Measurements from ENCODE around the gene SEC24B.
"Not testable (repeated sequence)": the region's sequence is repeated elsewhere in the genome, so short reads cannot be mapped to it uniquely, and the experiment has no call there.

The SEC24B gene

DNA sequence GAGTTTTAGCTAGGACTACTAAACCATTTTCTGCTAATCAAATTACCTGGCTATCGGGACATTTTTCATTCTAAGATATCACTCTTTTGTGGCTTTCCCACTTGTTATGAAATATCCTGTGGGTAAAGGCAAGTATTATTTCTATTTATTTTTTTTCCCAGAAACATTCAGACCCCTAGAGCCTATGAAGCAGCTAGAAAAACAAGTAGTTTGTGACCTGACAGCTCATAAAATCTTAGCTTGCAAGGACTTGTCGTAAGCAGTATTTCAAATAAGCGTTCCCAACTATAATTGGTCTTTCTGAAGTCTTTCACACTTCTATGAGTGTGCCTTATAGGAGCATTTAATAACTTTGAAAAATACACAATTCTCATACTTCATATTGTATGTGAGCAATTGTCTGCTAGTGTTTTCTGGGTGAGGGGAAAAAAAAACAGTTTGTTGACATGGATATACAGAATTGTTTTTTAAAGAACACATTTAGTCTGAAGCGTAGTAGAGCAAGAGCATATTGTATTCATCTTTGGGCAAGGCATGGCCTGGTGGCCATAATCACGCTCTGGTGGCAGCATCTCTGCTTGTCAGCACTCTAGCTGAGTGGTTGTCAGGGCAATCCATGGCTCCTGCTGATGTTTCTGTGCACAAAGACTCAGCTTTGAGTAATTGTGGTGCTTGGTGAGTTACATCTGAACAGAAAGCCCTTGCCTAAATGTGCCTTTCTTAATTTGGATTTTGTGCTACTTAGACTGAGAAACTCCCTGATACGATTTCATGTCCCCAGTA, 129.0 kb downstream of the SEC24B start:
- Histone ChIP-seq H3K27ac (ENCODE audit: low read depth in 2 of 2, low read length in 2 of 2) (no peak overlapping the region), H3K27me3 (ENCODE audit: control insufficient read depth in 2 of 2, insufficient read depth in 2 of 2, low read length in 2 of 2) (no peaks in the 10 kb centered on the region), H3K4me1 (ENCODE audit: control insufficient read depth in 2 of 2, insufficient read depth in 2 of 2, low read length in 2 of 2) (peaks cover 8 to 9% of the 10 kb centered on the region in 2 donors), H3K9me3 (ENCODE audit: control insufficient read depth in 2 of 2, low read length in 2 of 2) (no peaks in the 10 kb centered on the region), H3K4me3 (ENCODE audit: low read length in 2 of 2) (no peak overlapping the region), H3K36me3 (ENCODE audit: control insufficient read depth in 2 of 2, insufficient read depth in 2 of 2, low read length in 2 of 2) (no peaks in the 10 kb centered on the region), H3K9ac (ENCODE audit: low read depth in 1 of 2, low read length in 2 of 2) (no peak overlapping the region)

DNA sequence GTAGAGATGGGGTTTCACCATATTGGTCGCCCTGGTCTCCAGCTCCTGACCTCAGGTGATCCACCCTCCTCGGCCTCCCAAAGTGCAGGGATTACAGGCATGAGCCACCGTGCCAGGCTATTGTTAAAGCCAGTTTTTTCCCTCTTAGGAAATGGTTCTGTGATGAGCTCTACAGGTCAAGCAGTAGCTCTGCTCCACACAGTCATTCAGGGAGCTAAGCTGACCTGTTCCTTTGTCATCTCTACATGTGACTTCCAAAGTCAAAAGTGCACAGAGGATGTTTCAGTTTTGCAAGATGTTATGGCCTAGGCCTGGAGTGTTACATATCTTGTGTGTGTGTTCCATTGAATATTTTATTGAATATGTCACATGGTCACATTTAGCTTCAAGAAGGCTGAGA, 137.9 kb downstream of the SEC24B start:
- H3K4me3 ChIP-seq (ENCODE audit: low read length in 2 of 2): no peak overlapping the region
- H3K36me3 ChIP-seq (ENCODE audit: control insufficient read depth in 2 of 2, insufficient read depth in 2 of 2, low read length in 2 of 2): no peaks in the 10 kb centered on the region
- H3K27ac ChIP-seq (ENCODE audit: low read depth in 2 of 2, low read length in 2 of 2): no peak overlapping the region
- no peaks in the 10 kb centered on the region for H3K4me1 ChIP-seq (ENCODE audit: control insufficient read depth in 2 of 2, insufficient read depth in 2 of 2, low read length in 2 of 2)
- no peaks in the 10 kb centered on the region for H3K9me3 ChIP-seq (ENCODE audit: control insufficient read depth in 2 of 2, low read length in 2 of 2)
- H3K27me3 ChIP-seq (ENCODE audit: control insufficient read depth in 2 of 2, insufficient read depth in 2 of 2, low read length in 2 of 2): no peaks in the 10 kb centered on the region
- no peak overlapping the region for H3K9ac ChIP-seq (ENCODE audit: low read depth in 1 of 2, low read length in 2 of 2)

DNA sequence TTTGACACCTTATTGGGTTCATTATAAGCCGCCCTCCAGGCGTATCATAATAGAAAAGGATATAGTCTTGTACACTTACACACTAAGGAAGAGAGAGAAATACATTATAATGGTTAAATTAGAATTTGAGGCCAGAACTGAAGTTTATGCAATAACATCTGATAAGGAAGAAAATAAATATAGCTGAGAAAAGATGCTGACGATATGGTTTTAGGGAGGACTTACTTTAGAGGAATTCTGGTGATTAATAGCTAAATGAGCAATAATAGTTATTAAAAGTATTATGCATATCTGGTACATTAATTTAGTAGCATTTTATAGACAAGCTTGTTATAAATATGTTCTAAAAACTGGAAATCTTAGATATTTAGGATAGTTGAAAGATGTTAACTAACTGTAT, 138.5 kb downstream of the SEC24B start:
- Histone ChIP-seq H3K4me1 (ENCODE audit: control insufficient read depth in 2 of 2, insufficient read depth in 2 of 2, low read length in 2 of 2) (no peaks in the 10 kb centered on the region), H3K4me3 (ENCODE audit: low read length in 2 of 2) (no peak overlapping the region)

DNA sequence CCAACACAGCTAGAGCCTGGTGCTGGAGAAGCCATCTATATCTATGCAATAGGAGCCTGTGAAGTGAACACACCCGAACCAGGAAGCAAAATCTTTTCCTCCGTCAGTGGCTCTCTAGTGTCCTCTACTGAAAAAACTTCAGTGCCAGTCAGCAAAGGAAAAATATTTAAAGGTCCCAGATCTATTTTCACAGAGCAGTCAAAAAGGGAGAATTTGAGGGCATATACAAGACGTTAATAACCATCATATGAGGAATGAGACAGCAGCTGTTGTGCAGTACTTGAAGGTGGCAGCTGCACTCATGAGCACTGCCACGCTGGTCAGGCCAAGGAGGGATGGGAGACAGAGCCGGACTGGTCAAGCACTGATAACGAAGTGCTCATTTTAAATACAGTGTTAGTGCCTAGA, 140.8 kb downstream of the SEC24B start:
- Histone ChIP-seq H3K36me3 (ENCODE audit: control insufficient read depth in 2 of 2, insufficient read depth in 2 of 2, low read length in 2 of 2) (no peaks in the 10 kb centered on the region), H3K4me1 (ENCODE audit: control insufficient read depth in 2 of 2, insufficient read depth in 2 of 2, low read length in 2 of 2) (no peaks in the 10 kb centered on the region), H3K27me3 (ENCODE audit: control insufficient read depth in 2 of 2, insufficient read depth in 2 of 2, low read length in 2 of 2) (no peaks in the 10 kb centered on the region), H3K4me3 (ENCODE audit: low read length in 2 of 2) (no peak overlapping the region), H3K9me3 (ENCODE audit: control insufficient read depth in 2 of 2, low read length in 2 of 2) (no peaks in the 10 kb centered on the region), H3K27ac (ENCODE audit: low read depth in 2 of 2, low read length in 2 of 2) (no peak overlapping the region), H3K9ac (ENCODE audit: low read depth in 1 of 2, low read length in 2 of 2) (no peak overlapping the region)

More for the DNA sequence above, 138.5 kb downstream of the SEC24B start:
- H3K27me3 ChIP-seq (ENCODE audit: control insufficient read depth in 2 of 2, insufficient read depth in 2 of 2, low read length in 2 of 2): no peaks in the 10 kb centered on the region
- H3K9me3 ChIP-seq (ENCODE audit: control insufficient read depth in 2 of 2, low read length in 2 of 2): no peaks in the 10 kb centered on the region
- H3K9ac ChIP-seq (ENCODE audit: low read depth in 1 of 2, low read length in 2 of 2): no peak overlapping the region
- no peaks in the 10 kb centered on the region for H3K36me3 ChIP-seq (ENCODE audit: control insufficient read depth in 2 of 2, insufficient read depth in 2 of 2, low read length in 2 of 2)
- no peak overlapping the region for H3K27ac ChIP-seq (ENCODE audit: low read depth in 2 of 2, low read length in 2 of 2)

DNA sequence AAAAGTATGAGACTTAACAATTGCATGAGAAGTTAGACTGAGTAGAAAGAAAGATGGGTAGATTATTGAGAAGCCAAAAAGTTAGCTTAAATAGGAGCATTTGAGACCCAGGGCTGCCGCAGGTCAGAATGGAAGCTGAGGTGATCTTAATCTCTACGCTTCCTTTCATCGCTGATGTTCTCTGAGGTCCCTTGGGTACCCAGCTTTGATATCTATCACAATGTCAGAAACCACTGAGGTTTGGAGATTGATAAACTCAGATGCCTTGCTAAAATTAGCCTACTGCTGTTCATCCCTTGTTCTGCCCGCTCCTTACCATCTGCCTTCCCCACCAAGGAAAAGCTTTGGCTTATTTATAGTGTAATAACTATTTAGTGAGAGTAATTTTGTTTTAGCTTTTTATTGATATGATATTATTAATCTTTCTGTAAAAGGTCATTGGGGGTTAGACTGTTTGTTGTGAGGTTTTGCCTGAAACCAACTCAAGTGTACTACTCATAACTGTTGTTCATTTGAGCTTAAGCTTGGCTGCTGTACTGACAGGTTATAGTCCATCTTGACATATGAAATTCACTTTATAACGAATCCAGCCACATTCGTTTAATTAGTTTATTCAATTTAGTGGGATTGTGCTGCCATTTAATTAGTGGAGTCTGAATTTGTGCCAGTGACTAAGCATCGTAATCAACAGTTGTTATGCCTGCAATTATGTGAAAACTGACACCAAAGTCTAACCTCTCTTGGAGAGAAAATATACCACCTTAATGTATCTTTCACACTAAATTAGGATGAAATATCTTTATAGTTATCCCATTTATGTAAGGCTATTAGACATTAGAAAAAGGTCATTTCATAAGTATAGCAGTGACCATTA, 141.6 kb downstream of the SEC24B start:
- no peaks in the 10 kb centered on the region for H3K9me3 ChIP-seq (ENCODE audit: control insufficient read depth in 2 of 2, low read length in 2 of 2)
- H3K9ac ChIP-seq (ENCODE audit: low read depth in 1 of 2, low read length in 2 of 2): no peak overlapping the region
- H3K27ac ChIP-seq (ENCODE audit: low read depth in 2 of 2, low read length in 2 of 2): no peak overlapping the region
- H3K27me3 ChIP-seq (ENCODE audit: control insufficient read depth in 2 of 2, insufficient read depth in 2 of 2, low read length in 2 of 2): no peaks in the 10 kb centered on the region
- H3K4me1 ChIP-seq (ENCODE audit: control insufficient read depth in 2 of 2, insufficient read depth in 2 of 2, low read length in 2 of 2): no peaks in the 10 kb centered on the region
- no peak overlapping the region for H3K4me3 ChIP-seq (ENCODE audit: low read length in 2 of 2)
- no peaks in the 10 kb centered on the region for H3K36me3 ChIP-seq (ENCODE audit: control insufficient read depth in 2 of 2, insufficient read depth in 2 of 2, low read length in 2 of 2)

DNA sequence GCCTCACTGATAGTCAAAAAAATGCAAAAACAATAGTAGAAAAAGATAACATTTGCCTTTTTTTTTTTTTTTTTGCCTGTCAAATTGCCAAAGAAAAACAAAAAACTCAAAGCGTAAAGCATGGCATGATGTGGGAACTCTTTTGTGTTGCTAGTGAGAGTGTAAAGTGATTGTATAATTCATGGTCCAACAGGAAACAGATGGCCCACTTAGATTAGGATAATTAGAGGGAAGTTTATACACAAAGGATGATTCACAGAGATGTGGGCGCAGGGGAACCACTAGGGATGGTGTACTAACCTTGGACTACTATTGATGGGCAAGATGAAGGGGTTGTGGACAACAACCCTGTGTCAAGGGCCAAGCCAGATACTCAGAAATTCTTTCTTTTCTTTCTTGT, 142.8 kb downstream of the SEC24B start:
- no peaks in the 10 kb centered on the region for H3K4me1 ChIP-seq (ENCODE audit: control insufficient read depth in 2 of 2, insufficient read depth in 2 of 2, low read length in 2 of 2)
- H3K36me3 ChIP-seq (ENCODE audit: control insufficient read depth in 2 of 2, insufficient read depth in 2 of 2, low read length in 2 of 2): no peaks in the 10 kb centered on the region
- no peak overlapping the region for H3K27ac ChIP-seq (ENCODE audit: low read depth in 2 of 2, low read length in 2 of 2)

DNA sequence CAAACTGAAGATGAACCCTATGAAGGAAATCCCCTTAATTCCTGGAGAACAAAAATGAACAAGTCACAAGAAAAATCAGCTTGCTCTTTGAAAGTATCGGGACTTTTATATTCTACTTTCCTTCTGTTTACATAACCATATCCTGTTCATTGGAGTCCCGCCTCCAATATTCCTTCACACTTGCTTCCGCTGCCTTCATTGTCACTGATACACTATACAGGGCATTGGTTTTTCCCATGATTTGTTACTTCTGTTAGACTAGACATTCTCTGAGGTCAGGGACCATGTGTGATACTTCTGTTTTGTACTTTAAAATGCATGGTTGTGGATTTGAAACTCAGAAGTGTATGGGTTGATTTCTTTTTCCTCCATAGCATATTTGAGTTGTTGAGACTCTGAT, 145.2 kb downstream of the SEC24B start:
- H3K27me3 ChIP-seq (ENCODE audit: control insufficient read depth in 2 of 2, insufficient read depth in 2 of 2, low read length in 2 of 2): no peaks in the 10 kb centered on the region
- no peaks in the 10 kb centered on the region for H3K36me3 ChIP-seq (ENCODE audit: control insufficient read depth in 2 of 2, insufficient read depth in 2 of 2, low read length in 2 of 2)
- H3K9ac ChIP-seq (ENCODE audit: low read depth in 1 of 2, low read length in 2 of 2): no peak overlapping the region
- H3K4me1 ChIP-seq (ENCODE audit: control insufficient read depth in 2 of 2, insufficient read depth in 2 of 2, low read length in 2 of 2): no peaks in the 10 kb centered on the region
- H3K9me3 ChIP-seq (ENCODE audit: control insufficient read depth in 2 of 2, low read length in 2 of 2): no peaks in the 10 kb centered on the region
- no peak overlapping the region for H3K4me3 ChIP-seq (ENCODE audit: low read length in 2 of 2)
- H3K27ac ChIP-seq (ENCODE audit: low read depth in 2 of 2, low read length in 2 of 2): no peak overlapping the region

More for the DNA sequence above, 142.8 kb downstream of the SEC24B start:
- Histone ChIP-seq H3K9ac (ENCODE audit: low read depth in 1 of 2, low read length in 2 of 2) (no peak overlapping the region), H3K9me3 (ENCODE audit: control insufficient read depth in 2 of 2, low read length in 2 of 2) (no peaks in the 10 kb centered on the region), H3K4me3 (ENCODE audit: low read length in 2 of 2) (no peak overlapping the region), H3K27me3 (ENCODE audit: control insufficient read depth in 2 of 2, insufficient read depth in 2 of 2, low read length in 2 of 2) (no peaks in the 10 kb centered on the region)

DNA sequence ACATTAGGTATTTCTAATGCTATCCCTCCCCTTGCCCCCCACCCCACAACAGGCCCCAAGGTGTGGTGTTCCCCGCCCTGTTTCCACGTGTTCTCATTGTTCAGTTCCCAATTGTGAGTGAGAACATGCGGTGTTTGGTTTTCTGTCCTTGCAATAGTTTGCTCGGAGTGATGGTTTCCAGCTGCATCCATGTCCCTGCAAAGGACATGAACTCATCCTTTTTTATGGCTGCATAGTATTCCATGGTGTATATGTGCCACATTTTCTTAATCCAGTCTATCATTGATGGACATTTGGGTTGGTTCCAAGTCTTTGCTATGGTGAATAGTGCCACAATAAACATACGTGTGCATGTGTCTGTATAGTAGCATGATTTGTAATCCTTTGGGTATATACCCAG, 146.4 kb downstream of the SEC24B start:
- H3K4me1 ChIP-seq (ENCODE audit: control insufficient read depth in 2 of 2, insufficient read depth in 2 of 2, low read length in 2 of 2); H3K36me3 ChIP-seq (ENCODE audit: control insufficient read depth in 2 of 2, insufficient read depth in 2 of 2, low read length in 2 of 2); H3K9ac ChIP-seq (ENCODE audit: low read depth in 1 of 2, low read length in 2 of 2); H3K9me3 ChIP-seq (ENCODE audit: control insufficient read depth in 2 of 2, low read length in 2 of 2); H3K27ac ChIP-seq (ENCODE audit: low read depth in 2 of 2, low read length in 2 of 2); H3K27me3 ChIP-seq (ENCODE audit: control insufficient read depth in 2 of 2, insufficient read depth in 2 of 2, low read length in 2 of 2); H3K4me3 ChIP-seq (ENCODE audit: low read length in 2 of 2): not testable (repeated sequence)

DNA sequence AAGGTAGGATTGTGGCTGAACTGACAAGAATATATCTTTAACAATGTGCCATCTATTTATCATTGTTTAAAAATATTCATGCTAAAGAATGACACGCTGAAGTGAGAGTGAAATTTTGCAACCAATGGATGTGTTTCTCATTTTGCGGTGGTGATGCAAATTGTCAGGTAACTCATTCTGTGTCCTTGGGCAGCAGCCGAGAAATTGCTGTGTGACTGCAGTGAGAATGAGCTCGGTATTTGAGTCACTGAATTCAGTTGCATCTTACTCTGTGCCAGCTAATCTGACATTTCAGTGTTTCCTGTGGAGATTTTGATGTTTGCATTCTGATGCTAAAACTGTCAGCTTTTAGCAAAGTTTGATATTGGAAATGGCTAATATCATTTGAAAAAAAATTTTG, 154.6 kb downstream of the SEC24B start:
- Histone ChIP-seq H3K27ac (ENCODE audit: low read depth in 2 of 2, low read length in 2 of 2) (no peak overlapping the region), H3K9ac (ENCODE audit: low read depth in 1 of 2, low read length in 2 of 2) (no peak overlapping the region), H3K36me3 (ENCODE audit: control insufficient read depth in 2 of 2, insufficient read depth in 2 of 2, low read length in 2 of 2) (no peaks in the 10 kb centered on the region), H3K27me3 (ENCODE audit: control insufficient read depth in 2 of 2, insufficient read depth in 2 of 2, low read length in 2 of 2) (no peaks in the 10 kb centered on the region), H3K9me3 (ENCODE audit: control insufficient read depth in 2 of 2, low read length in 2 of 2) (no peaks in the 10 kb centered on the region), H3K4me1 (ENCODE audit: control insufficient read depth in 2 of 2, insufficient read depth in 2 of 2, low read length in 2 of 2) (no peaks in the 10 kb centered on the region), H3K4me3 (ENCODE audit: low read length in 2 of 2) (no peak overlapping the region)

DNA sequence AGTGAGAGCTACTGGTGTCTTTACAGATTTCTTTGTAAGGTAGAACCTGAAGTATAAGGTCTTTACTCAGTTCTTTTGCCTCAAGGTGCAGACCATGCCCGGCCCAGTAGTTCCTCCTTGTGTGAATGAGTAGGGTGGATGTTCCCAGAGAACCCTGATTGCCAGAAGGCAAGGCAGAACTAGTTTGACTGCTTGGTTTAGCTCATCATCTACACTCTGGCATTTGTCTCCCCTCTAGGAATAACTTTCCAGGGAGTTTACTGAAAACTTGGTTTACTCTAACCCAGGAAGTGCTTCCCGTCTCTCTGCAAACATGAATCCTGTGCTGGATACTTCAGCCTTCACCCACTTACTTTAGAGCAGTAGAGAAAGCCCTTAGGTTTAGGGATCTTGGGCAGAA, 155.5 kb downstream of the SEC24B start:
- no peaks in the 10 kb centered on the region for H3K36me3 ChIP-seq (ENCODE audit: control insufficient read depth in 2 of 2, insufficient read depth in 2 of 2, low read length in 2 of 2)
- no peaks in the 10 kb centered on the region for H3K9me3 ChIP-seq (ENCODE audit: control insufficient read depth in 2 of 2, low read length in 2 of 2)
- H3K27ac ChIP-seq (ENCODE audit: low read depth in 2 of 2, low read length in 2 of 2): no peak overlapping the region
- H3K27me3 ChIP-seq (ENCODE audit: control insufficient read depth in 2 of 2, insufficient read depth in 2 of 2, low read length in 2 of 2): no peaks in the 10 kb centered on the region
- no peaks in the 10 kb centered on the region for H3K4me1 ChIP-seq (ENCODE audit: control insufficient read depth in 2 of 2, insufficient read depth in 2 of 2, low read length in 2 of 2)
- no peak overlapping the region for H3K4me3 ChIP-seq (ENCODE audit: low read length in 2 of 2)
- no peak overlapping the region for H3K9ac ChIP-seq (ENCODE audit: low read depth in 1 of 2, low read length in 2 of 2)

All from mucosa of rectum (tissue), 2 donors.